IMR-90 (cell line): ENCODE results near the gene SSH2. TPM values are rescaled to one million over a fixed set of nuclear protein-coding genes. Genes with fewer than 3 reads are reported as not detected.

Experiments used
- ATAC-seq: fragments of 200-7000 bp; cut with Tn5 transposase; 2 replicates; pipeline ENCODE4 v1.9.1; 2020; ENCODE audit warnings: low read depth, mild to moderate bottlenecking, moderate library complexity
- BruUV-seq: library from RNA; stranded (reverse); fragments of 400-500 nt; replicated peaks from 2 replicates; lab custom pipeline; 2021; lab: Mats Ljungman, UMichigan
- CTCF ChIA-PET: fragments of 300-600 bp; formaldehyde crosslinking; extraction: SDS; loops from one replicate; lab custom pipeline; 2021; ENCODE audit warnings: antibody characterized with exemption; lab: Yijun Ruan, JAX
- POLR2A ChIA-PET: fragments of 300-600 bp; sonication (Branson Sonifier 250); formaldehyde crosslinking; loops from one replicate; lab custom pipeline; 2022; ENCODE audit warnings: antibody characterized with exemption; ENCODE audit not compliant: unreplicated experiment; lab: Charles Lee
- DNase-seq: peaks from one replicate; pipeline ENCODE4 v3.0.0; 2013
- H2AFZ ChIP-seq: replicated peaks from 2 replicates; pipeline ENCODE3; 2013; ENCODE audit warnings: low read length, mild to moderate bottlenecking; ENCODE audit not compliant: poor library complexity
- H2AK5ac ChIP-seq: 2 replicates; pipeline ENCODE4 v1.6.1; 2013; ENCODE audit warnings: low read depth, low read length, inconsistent platforms
- H2AK9ac ChIP-seq: replicated peaks from 2 replicates; pipeline ENCODE3; 2013; ENCODE audit warnings: mild to moderate bottlenecking, low read depth, low read length, moderate library complexity; ENCODE audit not compliant: poor library complexity
- H2BK120ac ChIP-seq: 2 replicates; pipeline ENCODE4 v1.6.1; 2013; ENCODE audit warnings: low read depth, low read length, inconsistent platforms
- H2BK15ac ChIP-seq: 3 replicates; pipeline ENCODE4 v1.6.1; 2013; ENCODE audit warnings: low read depth, low read length, inconsistent platforms
- H2BK20ac ChIP-seq: 2 replicates; pipeline ENCODE4 v1.6.1; 2013; ENCODE audit warnings: low read depth, mild to moderate bottlenecking, inconsistent platforms, low read length, moderate library complexity
- H2BK5ac ChIP-seq: 2 replicates; pipeline ENCODE4 v1.6.1; 2013; ENCODE audit warnings: mild to moderate bottlenecking, low read depth, low read length, inconsistent platforms; ENCODE audit not compliant: poor library complexity, severe bottlenecking
- H3K14ac ChIP-seq: replicated peaks from 2 replicates; pipeline ENCODE4 v1.6.1; 2013; ENCODE audit warnings: low read depth, low read length, inconsistent platforms
- H3K18ac ChIP-seq: 2 replicates; pipeline ENCODE4 v1.6.1; 2013; ENCODE audit warnings: low read depth, low read length, control low read depth
- H3K23ac ChIP-seq: 2 replicates; pipeline ENCODE4 v1.6.1; 2013; ENCODE audit warnings: low read depth, low read length, inconsistent platforms
- H3K27ac ChIP-seq: 2 replicates; pipeline ENCODE4 v1.5.1; 2013; ENCODE audit warnings: mild to moderate bottlenecking, control low read depth, low read length; ENCODE audit not compliant: insufficient read depth
- H3K27me3 ChIP-seq: 2 replicates; pipeline ENCODE4 v1.6.1; 2013; ENCODE audit warnings: low read length; ENCODE audit not compliant: control insufficient read depth, insufficient read depth
- H3K36me3 ChIP-seq: 2 replicates; pipeline ENCODE4 v1.6.1; 2013; ENCODE audit warnings: low read length, mixed read lengths; ENCODE audit not compliant: control insufficient read depth, insufficient read depth
- H3K4ac ChIP-seq: 2 replicates; pipeline ENCODE4 v1.6.1; 2013; ENCODE audit warnings: low read depth, low read length, inconsistent platforms
- H3K4me1 ChIP-seq: 2 replicates; pipeline ENCODE4 v1.6.1; 2013; ENCODE audit warnings: low read length, mixed read lengths; ENCODE audit not compliant: control insufficient read depth, insufficient read depth
- H3K4me2 ChIP-seq: 2 replicates; pipeline ENCODE4 v1.6.1; 2013; ENCODE audit warnings: low read depth, mild to moderate bottlenecking, control low read depth, low read length, moderate library complexity
- H3K4me3 ChIP-seq: 2 replicates; pipeline ENCODE4 v1.5.1; 2013; ENCODE audit warnings: low read depth, mild to moderate bottlenecking, control low read depth, low read length, moderate library complexity; ENCODE audit not compliant: insufficient read depth
- H3K56ac ChIP-seq: 2 replicates; pipeline ENCODE4 v1.6.1; 2013; ENCODE audit warnings: low read length, inconsistent platforms; ENCODE audit not compliant: insufficient read depth; ENCODE audit errors: extremely low read depth
- H3K79me1 ChIP-seq, 2 experiments: 2 replicates each; pipeline ENCODE4 v1.6.1; 2013; ENCODE audit warnings: low read length in 2 of 2, inconsistent platforms in 1 of 2, low read depth in 1 of 2
- H3K9ac ChIP-seq: 2 replicates; pipeline ENCODE4 v1.6.1; 2013; ENCODE audit warnings: low read depth, low read length, control low read depth
- H3K9me1 ChIP-seq: 2 replicates; pipeline ENCODE4 v1.6.1; 2013; ENCODE audit warnings: low read length, inconsistent platforms; ENCODE audit not compliant: insufficient read depth
- H3K9me3 ChIP-seq: 2 replicates; pipeline ENCODE4 v1.6.1; 2013; ENCODE audit warnings: low read length; ENCODE audit not compliant: control insufficient read depth, insufficient read depth
- H4K20me1 ChIP-seq: 2 replicates; pipeline ENCODE4 v1.6.1; 2013; ENCODE audit warnings: low read length, inconsistent platforms; ENCODE audit not compliant: insufficient read depth
- H4K5ac ChIP-seq: 2 replicates; pipeline ENCODE4 v1.6.1; 2013; ENCODE audit warnings: mild to moderate bottlenecking, low read depth, low read length, control low read depth
- H4K8ac ChIP-seq, 2 experiments: 2 replicates each; pipeline ENCODE4 v1.6.1; 2013; ENCODE audit warnings: low read depth in 2 of 2, low read length in 2 of 2, control low read depth in 1 of 2, inconsistent platforms in 1 of 2
- H4K91ac ChIP-seq: 2 replicates; pipeline ENCODE4 v1.6.1; 2013; ENCODE audit warnings: low read depth, low read length, inconsistent platforms; ENCODE audit not compliant: insufficient read depth
- BHLHE40 ChIP-seq: fragments of 150-350 bp; IDR thresholded peaks from 2 replicates; pipeline ENCODE4 v1.6.1; 2016; ENCODE audit warnings: mild to moderate bottlenecking, low read depth, low read length
- CHD1 ChIP-seq: IDR thresholded peaks from 2 replicates; pipeline ENCODE4 v1.6.1; 2012; ENCODE audit warnings: low read depth, low read length, improper control_type of control experiment
- FOS ChIP-seq: fragments of 150-350 bp; IDR thresholded peaks from 2 replicates; pipeline ENCODE4 v1.6.1; 2016; ENCODE audit warnings: low read depth, low read length
- MAFK ChIP-seq: IDR thresholded peaks from 2 replicates; pipeline ENCODE4 v1.6.1; 2012; ENCODE audit warnings: low read depth, low read length, improper control_type of control experiment
- MAZ ChIP-seq: IDR thresholded peaks from 2 replicates; pipeline ENCODE4 v1.6.1; 2012; ENCODE audit warnings: low read depth, mild to moderate bottlenecking, low read length, improper control_type of control experiment, moderate library complexity, borderline replicate concordance
- MXI1 ChIP-seq: IDR thresholded peaks from 2 replicates; pipeline ENCODE4 v1.6.1; 2012; ENCODE audit warnings: low read depth, mild to moderate bottlenecking, low read length, moderate library complexity, borderline replicate concordance
- NFE2L2 ChIP-seq: fragments of 150-350 bp; IDR thresholded peaks from 2 replicates; pipeline ENCODE4 v1.6.1; 2016; ENCODE audit warnings: low read depth, mild to moderate bottlenecking, low read length
- POLR2A ChIP-seq: IDR thresholded peaks from 2 replicates; pipeline ENCODE4 v1.6.1; 2012; ENCODE audit warnings: mild to moderate bottlenecking, low read depth, low read length
- RAD21 ChIP-seq: IDR thresholded peaks from 2 replicates; pipeline ENCODE4 v1.6.1; 2012; ENCODE audit warnings: low read length, improper control_type of control experiment
- RCOR1 ChIP-seq: IDR thresholded peaks from 2 replicates; pipeline ENCODE4 v1.6.1; 2012; ENCODE audit warnings: mild to moderate bottlenecking, low read length, improper control_type of control experiment; ENCODE audit not compliant: insufficient replicate concordance
- RFX5 ChIP-seq: IDR thresholded peaks from 2 replicates; pipeline ENCODE4 v1.8.0; 2012; ENCODE audit warnings: low read depth, mild to moderate bottlenecking, low read length, moderate library complexity
- SMC3 ChIP-seq: fragments of 150-350 bp; IDR thresholded peaks from 2 replicates; pipeline ENCODE4 v1.6.1; 2016; ENCODE audit warnings: low read depth, mild to moderate bottlenecking, antibody characterized with exemption, low read length, moderate library complexity
- WGBS, 2 experiments: methylation state at CpG; one replicate each; pipeline versions ENCODE4 v1.1.5 to v1.1.7; 2013; ENCODE audit warnings: missing lambda C conversion rate in 2 of 2; ENCODE audit not compliant: insufficient read length in 1 of 2; ENCODE audit errors: extremely low coverage in 2 of 2; 5-methylcytosine and 5-hydroxymethylcytosine counted together
- dilution Hi-C: fragments of 300-500 bp; cut with HindIII; formaldehyde crosslinking; loops from one replicate; pipeline ENCODE4 v1.14.3; 2018; ENCODE audit warnings: low sequenced_read_pairs; ENCODE audit not compliant: unreplicated experiment
- in situ Hi-C: fragments of 300-500 bp; cut with MboI; formaldehyde crosslinking; loops from 3 replicates; pipeline ENCODE4 v1.14.3; 2019; ENCODE audit warnings: low sequenced_read_pairs, inconsistent platforms, mixed read lengths
- intact Hi-C: fragments of 100-400 bp; cut with micrococcal nuclease; formaldehyde crosslinking; loops from 2 replicates; pipeline ENCODE4 v1.10.0; 2022
- polyA plus RNA-seq, 3 experiments: library from polyadenylated mRNA; depleted of rRNA; stranded (reverse); fragments of >200 nt; gene quantifications; 2 replicates each; pipeline ENCODE4 v1.2.3, GENCODE V29; 2012; ENCODE audit warnings: low replicate concordance in 1 of 3
- total RNA-seq: library from RNA; depleted of rRNA; stranded (reverse); fragments of >200 nt; gene quantifications from 2 replicates; pipeline ENCODE4 v1.2.3, GENCODE V29; 2012
- TF ChIP-seq, protein P1 (sequence below): fragments of 150-350 bp; IDR thresholded peaks from 2 replicates; pipeline ENCODE4 v1.6.1; 2016; ENCODE audit warnings: low read depth, mild to moderate bottlenecking, low read length, moderate library complexity, borderline replicate concordance
- TF ChIP-seq, protein P2 (sequence below): conservative IDR thresholded peaks from 2 replicates; pipeline ENCODE4 v1.5.1; 2012; ENCODE audit warnings: mild to moderate bottlenecking, low read depth, low read length, improper control_type of control experiment
- TF ChIP-seq, protein P3 (sequence below): fragments of 150-350 bp; IDR thresholded peaks from 2 replicates; pipeline ENCODE4 v1.6.1; 2017; ENCODE audit warnings: mild to moderate bottlenecking, antibody characterized with exemption, low read length, low read depth

The SSH2 gene
- total and polyA plus RNA-seq, 2 of the 4 experiments (the other 2 are of a cell fraction) = 9.3 TPM

DNA sequence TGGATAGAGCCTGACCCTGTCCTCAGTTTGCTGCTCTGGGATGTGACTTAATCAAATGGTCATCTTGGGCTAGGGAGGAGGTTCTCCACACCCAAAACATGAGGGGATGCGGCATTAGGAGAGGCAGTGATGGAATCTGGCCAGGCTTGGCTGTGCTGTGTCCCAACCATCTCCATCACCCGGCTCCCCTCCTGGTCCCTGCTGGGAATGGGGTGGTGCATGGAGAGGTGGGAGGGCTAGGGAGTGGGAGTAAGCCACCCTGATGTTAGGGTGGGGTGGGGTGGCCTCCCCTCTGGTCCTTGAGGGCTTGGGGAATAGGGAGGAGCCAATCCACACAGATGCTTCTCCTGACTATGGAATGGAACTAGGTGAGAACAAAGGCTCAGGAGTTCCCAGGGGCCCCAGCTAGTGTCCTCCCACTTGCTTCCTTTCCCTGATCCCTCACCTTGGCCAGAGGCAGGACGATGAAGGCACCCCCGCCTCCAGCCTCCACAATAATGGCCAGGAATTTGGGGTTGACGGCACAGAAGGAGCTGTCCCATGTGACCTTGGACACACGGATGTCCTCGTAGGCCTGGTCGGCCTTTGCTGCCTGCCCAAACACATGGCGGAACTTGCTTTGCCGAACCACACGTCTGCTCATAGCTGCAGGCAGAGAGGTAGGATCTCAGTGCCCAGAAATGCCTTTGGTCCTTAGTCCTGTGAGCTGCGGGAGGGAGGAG is 309.1 kb downstream of the SSH2 start:
- Histone ChIP-seq H3K23ac (0 out of 2 replicates have a peak overlapping the region, but pooled peaks have one; percentile 32), H3K9me3 (no peaks in the 10 kb centered on the region), H3K4me3 (no peak overlapping the region), H3K9me1 (peaks cover 21% of the 10 kb centered on the region), H2BK120ac (no peak overlapping the region), H4K20me1 (peaks cover 9% of the 10 kb centered on the region; the same call in 1 of the 2 replicates), H2AK5ac (peak overlapping the region; percentile 57), H4K8ac (no peak overlapping the region), H4K91ac (no peak overlapping the region; the same call in 1 of the 2 replicates), H3K36me3 (no peaks in the 10 kb centered on the region; the same call in 1 of the 2 replicates), H3K56ac (no peak overlapping the region), H2BK20ac (no peak overlapping the region), H3K27ac (no peak overlapping the region), H3K9ac (no peak overlapping the region), H3K4me2 (no peak overlapping the region), H3K79me1 (peaks cover 0 to 22% of the 10 kb centered on the region in 2 experiments; a peak in 1 of 4 replicates), H4K5ac (no peak overlapping the region), H2AK9ac (peak overlapping the region; percentile 53), H3K4ac (peak overlapping the region; percentile 16; the same call in 1 of the 2 replicates), H3K14ac (0 out of 2 replicates have a peak overlapping the region, but pooled peaks have one; percentile 35), H3K18ac (no peak overlapping the region), H3K4me1 (peaks cover 15% of the 10 kb centered on the region), H2AFZ (no peak overlapping the region), H3K27me3 (no peaks in the 10 kb centered on the region; the same call in 1 of the 2 replicates), H2BK15ac (no peak overlapping the region), H2BK5ac (no peak overlapping the region)
- ATAC-seq (no peak), DNase-seq (no peak)
- WGBS, 2 experiments = 100% methylated on average over 6 of the region's 12 CpGs; no CpG with 5 or more reads in 1 of the 2 experiments
- dilution Hi-C loops (no loop called here), in situ Hi-C loops (no loop called here), intact Hi-C loops (no loop called here)
- no TSS peak for BruUV-seq
- POLR2A ChIA-PET = no interaction called here
- CTCF ChIA-PET = no interaction called here
- TF ChIP-seq FOS (no peak), CHD1 (no peak), BHLHE40 (no peak), RAD21 (no peak), MAZ (no peak), POLR2A (no peak), MXI1 (no peak), RCOR1 (no peak), NFE2L2 (no peak), SMC3 (no peak), MAFK (no peak), RFX5 (no peak)
- TF ChIP-seq, protein P1, sequence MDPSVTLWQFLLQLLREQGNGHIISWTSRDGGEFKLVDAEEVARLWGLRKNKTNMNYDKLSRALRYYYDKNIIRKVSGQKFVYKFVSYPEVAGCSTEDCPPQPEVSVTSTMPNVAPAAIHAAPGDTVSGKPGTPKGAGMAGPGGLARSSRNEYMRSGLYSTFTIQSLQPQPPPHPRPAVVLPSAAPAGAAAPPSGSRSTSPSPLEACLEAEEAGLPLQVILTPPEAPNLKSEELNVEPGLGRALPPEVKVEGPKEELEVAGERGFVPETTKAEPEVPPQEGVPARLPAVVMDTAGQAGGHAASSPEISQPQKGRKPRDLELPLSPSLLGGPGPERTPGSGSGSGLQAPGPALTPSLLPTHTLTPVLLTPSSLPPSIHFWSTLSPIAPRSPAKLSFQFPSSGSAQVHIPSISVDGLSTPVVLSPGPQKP = no peak
- TF ChIP-seq, protein P2, sequence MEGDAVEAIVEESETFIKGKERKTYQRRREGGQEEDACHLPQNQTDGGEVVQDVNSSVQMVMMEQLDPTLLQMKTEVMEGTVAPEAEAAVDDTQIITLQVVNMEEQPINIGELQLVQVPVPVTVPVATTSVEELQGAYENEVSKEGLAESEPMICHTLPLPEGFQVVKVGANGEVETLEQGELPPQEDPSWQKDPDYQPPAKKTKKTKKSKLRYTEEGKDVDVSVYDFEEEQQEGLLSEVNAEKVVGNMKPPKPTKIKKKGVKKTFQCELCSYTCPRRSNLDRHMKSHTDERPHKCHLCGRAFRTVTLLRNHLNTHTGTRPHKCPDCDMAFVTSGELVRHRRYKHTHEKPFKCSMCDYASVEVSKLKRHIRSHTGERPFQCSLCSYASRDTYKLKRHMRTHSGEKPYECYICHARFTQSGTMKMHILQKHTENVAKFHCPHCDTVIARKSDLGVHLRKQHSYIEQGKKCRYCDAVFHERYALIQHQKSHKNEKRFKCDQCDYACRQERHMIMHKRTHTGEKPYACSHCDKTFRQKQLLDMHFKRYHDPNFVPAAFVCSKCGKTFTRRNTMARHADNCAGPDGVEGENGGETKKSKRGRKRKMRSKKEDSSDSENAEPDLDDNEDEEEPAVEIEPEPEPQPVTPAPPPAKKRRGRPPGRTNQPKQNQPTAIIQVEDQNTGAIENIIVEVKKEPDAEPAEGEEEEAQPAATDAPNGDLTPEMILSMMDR = no peak
- TF ChIP-seq, protein P3, sequence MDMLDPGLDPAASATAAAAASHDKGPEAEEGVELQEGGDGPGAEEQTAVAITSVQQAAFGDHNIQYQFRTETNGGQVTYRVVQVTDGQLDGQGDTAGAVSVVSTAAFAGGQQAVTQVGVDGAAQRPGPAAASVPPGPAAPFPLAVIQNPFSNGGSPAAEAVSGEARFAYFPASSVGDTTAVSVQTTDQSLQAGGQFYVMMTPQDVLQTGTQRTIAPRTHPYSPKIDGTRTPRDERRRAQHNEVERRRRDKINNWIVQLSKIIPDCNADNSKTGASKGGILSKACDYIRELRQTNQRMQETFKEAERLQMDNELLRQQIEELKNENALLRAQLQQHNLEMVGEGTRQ = no peak
